ENCODE results near the gene ICAM5. TPM values are rescaled to one million over a fixed set of nuclear protein-coding genes. Genes with fewer than 3 reads are reported as not detected.

Gene ICAM5
- total RNA-seq, 1 donor from 2014 or later: 2.0 TPM

DNA sequence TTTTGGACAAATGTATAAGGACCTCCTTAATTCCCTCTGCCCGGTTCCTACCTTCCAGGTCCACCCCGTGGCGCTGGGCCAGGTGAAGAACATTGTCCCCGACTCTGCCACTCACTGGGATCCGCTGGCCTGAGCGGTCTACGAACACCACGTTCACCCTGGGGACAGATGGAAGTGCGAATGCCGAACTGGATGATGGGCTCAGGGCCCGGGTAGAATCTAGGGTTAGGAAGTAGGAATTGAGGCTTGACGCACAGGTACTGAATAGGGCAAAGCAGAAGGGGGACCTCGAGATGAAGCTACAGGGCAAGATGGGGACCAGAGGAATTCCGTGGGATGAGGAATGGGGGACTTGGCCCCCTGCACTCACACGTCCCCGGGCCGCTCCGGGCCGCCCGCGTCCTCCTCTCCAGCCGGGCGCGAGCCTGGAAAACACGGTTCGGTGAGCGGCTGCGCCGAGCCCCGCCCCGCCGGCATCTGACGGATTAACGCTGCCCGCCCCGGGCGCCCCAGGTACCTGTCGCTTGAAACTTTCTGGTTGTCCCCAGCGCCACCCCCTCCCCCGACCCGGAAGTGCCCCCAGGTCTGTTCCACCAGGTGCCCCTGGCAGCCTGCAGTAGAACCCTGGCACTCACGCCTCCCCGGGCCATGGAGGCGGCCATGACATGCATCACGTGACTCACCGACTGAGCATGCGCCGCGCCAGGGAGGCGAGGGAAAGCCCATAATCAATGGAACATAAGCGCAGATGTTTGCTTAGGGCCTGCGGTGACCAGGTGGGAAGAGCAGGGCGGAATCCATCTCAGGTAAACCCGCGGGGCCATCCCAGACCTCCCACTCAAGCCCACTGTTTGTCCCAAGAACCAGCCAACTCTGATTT is 25.8 kb downstream of the ICAM5 start, which contains the start of gene FDX2:
Gene FDX2 (minus strand): TSS at position 681 of the 880 bp plus-strand sequence. CDS start 19 bp downstream, at position 662.
- peaks cover 13% of the 10 kb centered on the region for H3K4me1 Mint-ChIP-seq (ENCODE audit: unreplicated experiment)
- H3K4me3 Mint-ChIP-seq (ENCODE audit: unreplicated experiment): peak within 1 kb of the TSS; percentile 89
- DNase-seq (ENCODE audit: extremely low spot score, unreplicated experiment): peak; percentile 95
- TF ChIP-seq, protein P1, sequence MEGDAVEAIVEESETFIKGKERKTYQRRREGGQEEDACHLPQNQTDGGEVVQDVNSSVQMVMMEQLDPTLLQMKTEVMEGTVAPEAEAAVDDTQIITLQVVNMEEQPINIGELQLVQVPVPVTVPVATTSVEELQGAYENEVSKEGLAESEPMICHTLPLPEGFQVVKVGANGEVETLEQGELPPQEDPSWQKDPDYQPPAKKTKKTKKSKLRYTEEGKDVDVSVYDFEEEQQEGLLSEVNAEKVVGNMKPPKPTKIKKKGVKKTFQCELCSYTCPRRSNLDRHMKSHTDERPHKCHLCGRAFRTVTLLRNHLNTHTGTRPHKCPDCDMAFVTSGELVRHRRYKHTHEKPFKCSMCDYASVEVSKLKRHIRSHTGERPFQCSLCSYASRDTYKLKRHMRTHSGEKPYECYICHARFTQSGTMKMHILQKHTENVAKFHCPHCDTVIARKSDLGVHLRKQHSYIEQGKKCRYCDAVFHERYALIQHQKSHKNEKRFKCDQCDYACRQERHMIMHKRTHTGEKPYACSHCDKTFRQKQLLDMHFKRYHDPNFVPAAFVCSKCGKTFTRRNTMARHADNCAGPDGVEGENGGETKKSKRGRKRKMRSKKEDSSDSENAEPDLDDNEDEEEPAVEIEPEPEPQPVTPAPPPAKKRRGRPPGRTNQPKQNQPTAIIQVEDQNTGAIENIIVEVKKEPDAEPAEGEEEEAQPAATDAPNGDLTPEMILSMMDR (IDR thresholded peaks at IDR 0.05): no peak
- H3K27ac Mint-ChIP-seq (ENCODE audit: unreplicated experiment): peak within 1 kb of the TSS; percentile 79
- H3K36me3 Mint-ChIP-seq (ENCODE audit: unreplicated experiment): peaks cover 7% of the 10 kb centered on the region
- H3K9me3 Mint-ChIP-seq (ENCODE audit: unreplicated experiment): no peaks in the 10 kb centered on the region
- no peaks in the 10 kb centered on the region for H3K27me3 Mint-ChIP-seq (ENCODE audit: unreplicated experiment)

DNA sequence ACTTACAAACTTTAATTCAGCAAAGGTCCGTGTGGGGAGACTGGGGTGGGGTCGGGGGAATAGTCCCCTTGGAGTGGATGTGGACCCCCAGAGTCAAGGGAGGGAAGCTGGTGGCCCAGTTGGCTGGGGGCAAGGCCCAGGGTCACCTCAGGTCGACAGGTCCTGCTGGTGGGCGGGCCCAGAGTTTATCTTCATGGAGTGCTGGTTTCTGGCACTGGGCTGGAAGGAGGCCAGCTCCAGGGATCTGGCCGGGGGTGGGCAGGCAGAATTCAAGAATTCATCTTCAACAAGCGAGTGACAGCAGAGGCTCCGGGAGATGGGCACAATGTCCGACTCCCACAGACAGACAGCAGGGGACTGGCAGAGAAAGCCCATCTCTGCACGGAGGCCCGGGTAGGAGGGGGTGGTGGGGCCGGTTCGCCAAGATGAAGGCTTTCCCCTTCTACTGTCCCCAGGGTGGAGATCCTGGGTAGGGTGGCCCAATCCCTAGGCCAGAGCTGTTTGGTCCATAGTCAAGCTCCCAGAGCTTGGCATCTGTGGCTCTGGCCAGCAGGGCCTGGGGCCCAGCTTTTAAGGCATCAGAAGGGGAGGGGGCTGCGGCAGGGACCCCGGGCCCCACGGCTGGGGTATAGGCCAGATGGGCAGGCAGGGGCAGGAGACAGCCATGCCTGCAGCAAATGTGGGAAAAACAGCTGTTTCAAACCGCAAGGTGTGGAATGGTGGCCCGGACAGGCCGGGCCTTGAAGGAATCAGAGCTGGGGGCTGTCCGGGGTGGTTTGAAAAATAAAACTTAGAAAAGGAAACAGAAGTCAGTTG is 26.7 kb downstream of the ICAM5 start:
- TF ChIP-seq, protein P1 (IDR thresholded peaks at IDR 0.05): no peak
- peak overlapping the region; percentile 89 for H3K4me3 Mint-ChIP-seq (ENCODE audit: unreplicated experiment)
- peaks cover 7% of the 10 kb centered on the region for H3K36me3 Mint-ChIP-seq (ENCODE audit: unreplicated experiment)
- no peaks in the 10 kb centered on the region for H3K27me3 Mint-ChIP-seq (ENCODE audit: unreplicated experiment)
- H3K27ac Mint-ChIP-seq (ENCODE audit: unreplicated experiment): peak overlapping the region; percentile 79
- H3K9me3 Mint-ChIP-seq (ENCODE audit: unreplicated experiment): no peaks in the 10 kb centered on the region
- peaks cover 13% of the 10 kb centered on the region for H3K4me1 Mint-ChIP-seq (ENCODE audit: unreplicated experiment)
- no peak for DNase-seq (ENCODE audit: extremely low spot score, unreplicated experiment)

DNA sequence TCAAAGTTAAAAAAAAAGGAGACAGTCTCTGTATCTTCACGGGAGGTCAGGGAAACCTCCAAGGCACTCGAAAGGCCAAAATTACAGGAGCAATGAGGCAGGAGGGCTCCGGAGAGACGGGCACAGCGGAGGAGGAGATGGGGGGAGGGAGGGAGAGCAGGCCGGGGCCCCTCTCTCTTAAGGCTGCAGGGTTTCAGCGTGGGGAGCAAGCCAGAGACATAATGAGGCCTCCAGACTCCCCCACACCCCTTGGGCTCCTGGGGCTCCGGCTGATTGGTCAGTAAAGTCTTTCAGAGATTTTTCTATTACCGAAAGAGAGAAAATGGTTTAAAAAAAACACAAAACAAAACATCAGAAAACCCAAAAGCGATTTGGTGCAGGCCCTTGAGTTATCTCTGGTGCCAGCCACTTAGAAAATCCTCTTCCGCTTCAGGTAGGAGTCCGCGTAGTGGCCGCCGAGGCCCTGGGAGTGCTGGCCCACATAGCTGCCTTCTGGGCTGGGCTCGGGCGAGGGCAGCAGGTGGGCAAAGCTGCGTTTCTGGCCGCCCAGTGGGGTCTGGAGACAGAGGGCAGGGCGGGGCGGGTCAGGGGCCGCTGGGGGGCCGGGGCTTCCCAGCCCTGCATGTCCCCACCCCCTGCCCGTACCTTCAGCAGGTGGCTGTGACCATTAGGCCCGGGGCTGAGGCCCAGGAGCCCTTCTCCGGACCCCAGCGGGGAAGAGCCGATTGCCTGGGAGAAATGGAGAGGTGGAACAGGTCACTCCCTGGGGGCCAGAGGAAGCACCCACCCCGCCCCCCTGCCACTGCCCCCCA is 27.5 kb downstream of the ICAM5 start:
- no peak overlapping the region for H3K27ac Mint-ChIP-seq (ENCODE audit: unreplicated experiment)
- DNase-seq (ENCODE audit: extremely low spot score, unreplicated experiment): no peak
- peaks cover 10% of the 10 kb centered on the region for H3K36me3 Mint-ChIP-seq (ENCODE audit: unreplicated experiment)
- H3K9me3 Mint-ChIP-seq (ENCODE audit: unreplicated experiment): no peaks in the 10 kb centered on the region
- H3K4me1 Mint-ChIP-seq (ENCODE audit: unreplicated experiment): peaks cover 13% of the 10 kb centered on the region
- no peaks in the 10 kb centered on the region for H3K27me3 Mint-ChIP-seq (ENCODE audit: unreplicated experiment)
- TF ChIP-seq, protein P1 (IDR thresholded peaks at IDR 0.05): no peak
- no peak overlapping the region for H3K4me3 Mint-ChIP-seq (ENCODE audit: unreplicated experiment)

DNA sequence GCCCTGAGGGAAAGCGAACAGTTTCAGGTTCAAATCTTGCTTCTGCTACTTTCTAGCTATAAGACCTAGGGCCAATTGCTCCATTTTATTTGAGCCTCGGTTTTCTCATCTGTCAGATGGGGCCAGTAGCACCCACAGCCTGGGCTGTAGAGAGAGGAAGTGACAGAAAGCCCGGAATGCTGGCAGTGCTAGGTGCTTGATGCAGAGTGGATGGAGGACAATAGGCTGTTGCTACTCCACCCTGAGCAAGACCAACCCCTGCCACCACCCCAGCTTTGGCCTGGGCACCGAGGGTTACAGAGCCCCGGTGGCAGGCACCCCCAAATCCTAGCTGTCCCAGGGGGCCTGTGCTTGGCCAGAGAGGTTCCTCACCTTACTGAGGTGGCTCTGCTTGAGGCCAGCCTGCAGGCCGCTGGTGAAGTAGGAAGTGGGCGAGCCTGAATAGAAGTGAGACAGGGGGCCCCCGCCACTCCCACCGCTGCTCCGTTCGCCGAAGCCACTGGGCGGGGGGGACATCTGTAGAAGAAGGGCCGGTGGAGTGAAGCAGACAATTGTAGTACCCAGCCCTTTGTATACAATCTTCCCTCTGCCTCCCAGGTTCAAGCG is 28.2 kb downstream of the ICAM5 start:
- no peak for DNase-seq (ENCODE audit: extremely low spot score, unreplicated experiment)
- Mint-ChIP-seq H3K27me3 (ENCODE audit: unreplicated experiment) (no peaks in the 10 kb centered on the region), H3K9me3 (ENCODE audit: unreplicated experiment) (no peaks in the 10 kb centered on the region), H3K4me3 (ENCODE audit: unreplicated experiment) (no peak overlapping the region), H3K4me1 (ENCODE audit: unreplicated experiment) (peaks cover 13% of the 10 kb centered on the region), H3K27ac (ENCODE audit: unreplicated experiment) (no peak overlapping the region), H3K36me3 (ENCODE audit: unreplicated experiment) (peaks cover 10% of the 10 kb centered on the region)
- TF ChIP-seq, protein P1 (IDR thresholded peaks at IDR 0.05): no peak
